Astrocyte of the hippocampus (primary cell): ENCODE measurements around the gene RNH1.

Source experiments
- DNase-seq: peaks from one replicate; pipeline ENCODE4 v3.0.0; 2011; ENCODE audit warnings: low read depth, low spot score

RNH1 gene

DNA sequence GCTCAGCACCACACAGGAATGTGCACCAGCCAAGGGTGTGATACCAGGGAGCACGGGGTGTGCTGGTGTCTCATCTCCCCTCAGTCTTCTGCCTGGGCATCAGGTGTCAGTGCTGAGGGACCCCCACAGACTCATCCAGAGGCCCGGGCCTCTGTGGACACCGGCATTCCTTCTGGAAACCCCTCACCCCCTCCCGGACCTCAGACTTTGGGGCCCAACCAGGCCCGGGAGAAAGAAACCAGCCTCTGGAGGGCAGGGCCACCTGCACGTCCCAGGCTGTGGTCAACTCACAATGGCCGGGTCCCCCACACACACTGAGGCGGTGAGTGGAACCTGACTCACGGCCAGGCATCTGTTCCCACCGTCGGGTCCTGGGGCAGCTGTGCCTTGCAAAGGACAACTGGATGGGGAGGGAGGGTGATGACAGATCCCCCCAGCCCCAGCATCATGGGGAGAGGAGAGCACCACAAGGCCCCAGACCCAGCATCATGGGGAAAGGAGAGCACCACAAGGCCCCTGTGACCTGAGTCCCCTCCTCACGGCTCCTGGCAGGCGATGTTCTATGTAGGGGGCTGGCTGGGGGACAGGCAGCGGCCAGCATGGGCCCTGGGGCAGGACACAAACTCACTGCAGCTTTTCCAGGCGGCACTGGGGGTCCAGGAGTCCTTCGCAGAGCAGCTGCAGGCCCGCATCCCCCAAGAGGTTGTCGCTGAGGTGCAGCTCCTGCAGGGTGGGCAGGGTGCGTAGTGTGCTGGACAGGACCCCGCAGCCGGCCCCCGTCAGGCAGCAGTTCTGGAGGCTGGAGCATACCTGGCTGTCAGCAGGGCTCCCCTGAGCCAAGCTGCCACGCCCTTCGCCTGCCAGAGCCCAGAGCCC lies 7.6 kb downstream of the RNH1 start:
- DNase-seq, result no peak

- no peak for DNase-seq
These were observed 8.5 kb downstream of the RNH1 start for GRCh38 chr11:498297-499181.

DNA sequence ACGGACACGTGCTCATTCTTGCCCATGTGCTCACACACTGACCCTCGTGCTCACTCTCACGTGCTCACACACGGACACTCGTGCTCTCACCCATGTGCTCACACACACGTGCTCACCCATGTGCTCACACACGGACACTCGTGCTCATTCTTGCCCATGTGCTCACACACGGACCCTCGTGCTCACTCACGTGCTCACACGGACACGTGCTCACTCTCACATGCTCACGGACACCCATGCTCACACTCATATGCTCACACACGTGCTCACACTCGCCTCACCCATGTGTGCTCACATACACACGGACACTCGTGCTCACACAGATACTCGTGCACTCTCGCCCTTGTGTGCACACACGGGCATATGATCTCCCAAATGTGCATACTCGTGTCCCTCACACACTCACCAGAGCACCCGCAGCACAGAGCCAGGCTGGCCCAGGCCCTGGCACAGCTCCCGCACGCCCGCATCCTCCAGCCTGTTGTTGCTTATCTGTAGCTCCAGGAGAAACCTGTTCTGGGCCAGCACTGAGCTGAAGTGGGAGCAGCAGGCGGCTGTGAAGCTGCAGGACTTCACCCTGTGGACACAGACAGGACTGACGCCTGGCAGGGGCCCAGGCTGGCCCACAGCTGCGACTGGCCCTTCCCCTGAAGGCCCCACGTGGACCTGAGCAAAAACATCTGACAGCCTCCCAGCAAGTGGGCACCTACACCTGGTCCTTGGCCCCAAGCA lies 9.3 kb downstream of the RNH1 start:
- no peak for DNase-seq

GRCh38 chr11:496834-497564 lies 10.0 kb downstream of the RNH1 start:
- no peak for DNase-seq

GRCh38 chr11:495537-495931 lies 11.5 kb downstream of the RNH1 start:
- DNase-seq, result no peak

DNA sequence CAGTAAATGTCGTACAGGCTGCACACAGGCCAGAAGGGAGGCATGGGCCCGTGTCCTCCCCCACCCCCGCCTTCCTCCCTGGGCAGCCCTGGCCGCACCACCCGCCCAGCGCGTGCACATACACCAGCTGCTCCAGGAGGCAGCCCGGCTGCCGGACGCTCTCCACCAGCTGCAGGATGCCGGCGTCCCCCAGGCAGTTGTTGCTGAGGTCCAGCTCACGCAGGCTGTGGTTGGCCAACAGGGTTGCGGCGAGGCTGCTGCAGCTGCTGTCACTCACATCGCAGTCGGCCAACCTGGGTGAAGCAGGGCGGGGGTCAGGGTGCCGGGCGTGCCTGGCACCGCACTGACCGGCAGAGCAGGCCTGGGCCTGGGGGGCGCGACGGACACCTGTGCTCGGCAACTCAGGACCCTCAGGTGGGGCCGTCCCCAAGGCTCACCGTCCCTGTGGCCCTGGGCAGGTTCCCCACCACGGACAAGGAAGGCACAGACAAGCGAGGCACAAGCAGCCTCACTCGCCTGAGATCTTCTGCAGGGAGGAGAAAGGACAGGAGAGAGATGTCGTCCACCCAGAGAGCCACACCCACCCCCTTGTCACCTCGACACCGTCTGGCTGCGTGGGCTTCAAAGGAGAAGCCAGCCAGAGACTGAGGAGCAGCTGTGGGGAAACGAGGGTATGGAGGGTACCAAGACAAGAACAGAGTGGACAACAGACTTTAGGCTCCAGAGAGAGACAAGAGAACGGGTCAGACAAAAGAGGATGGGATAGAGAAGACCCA lies 12.1 kb downstream of the RNH1 start:
- no peak for DNase-seq

GRCh38 chr11:492427-493226 lies 14.4 kb downstream of the RNH1 start:
- DNase-seq, result no peak

- no peak for DNase-seq
These were observed 15.7 kb downstream of the RNH1 start for GRCh38 chr11:491358-491757.

- no peak for DNase-seq
These were observed 16.1 kb downstream of the RNH1 start for GRCh38 chr11:490930-491260.

DNA sequence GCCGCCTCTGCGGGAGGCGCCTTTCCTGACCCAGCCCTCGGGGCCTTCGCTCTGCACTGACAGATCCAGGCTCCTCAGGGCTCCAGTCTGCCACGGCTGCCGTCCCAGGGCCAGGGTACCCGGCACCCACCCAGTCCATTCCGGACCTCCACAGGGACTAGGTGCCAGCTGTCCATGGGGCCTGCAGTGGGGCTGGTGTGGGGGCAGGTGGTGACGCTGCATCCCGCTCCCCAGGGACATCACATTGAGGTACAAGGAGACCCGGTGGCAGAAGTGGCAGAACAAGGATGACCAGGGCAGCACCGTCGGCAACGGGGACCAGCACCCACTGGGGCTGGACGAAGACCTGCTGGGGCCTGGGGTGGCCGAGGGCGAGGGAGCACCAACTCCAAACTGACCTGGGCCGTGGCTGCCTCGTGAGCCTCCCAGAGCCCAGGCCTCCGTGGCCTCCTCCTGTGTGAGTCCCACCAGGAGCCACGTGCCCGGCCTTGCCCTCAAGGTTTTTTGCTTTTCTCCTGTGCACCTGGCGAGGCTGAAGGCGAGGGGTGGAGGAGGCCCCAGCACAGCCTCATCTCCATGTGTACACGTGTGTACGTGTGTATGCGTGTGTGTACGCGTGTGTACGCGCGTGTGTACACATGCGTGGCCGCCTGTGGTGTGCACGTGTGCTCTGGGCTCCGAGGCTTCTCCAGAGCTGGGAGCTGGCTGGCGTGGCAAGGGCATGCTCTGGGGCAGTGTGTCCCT lies 16.7 kb downstream of the RNH1 start:
- DNase-seq, result no peak

DNA sequence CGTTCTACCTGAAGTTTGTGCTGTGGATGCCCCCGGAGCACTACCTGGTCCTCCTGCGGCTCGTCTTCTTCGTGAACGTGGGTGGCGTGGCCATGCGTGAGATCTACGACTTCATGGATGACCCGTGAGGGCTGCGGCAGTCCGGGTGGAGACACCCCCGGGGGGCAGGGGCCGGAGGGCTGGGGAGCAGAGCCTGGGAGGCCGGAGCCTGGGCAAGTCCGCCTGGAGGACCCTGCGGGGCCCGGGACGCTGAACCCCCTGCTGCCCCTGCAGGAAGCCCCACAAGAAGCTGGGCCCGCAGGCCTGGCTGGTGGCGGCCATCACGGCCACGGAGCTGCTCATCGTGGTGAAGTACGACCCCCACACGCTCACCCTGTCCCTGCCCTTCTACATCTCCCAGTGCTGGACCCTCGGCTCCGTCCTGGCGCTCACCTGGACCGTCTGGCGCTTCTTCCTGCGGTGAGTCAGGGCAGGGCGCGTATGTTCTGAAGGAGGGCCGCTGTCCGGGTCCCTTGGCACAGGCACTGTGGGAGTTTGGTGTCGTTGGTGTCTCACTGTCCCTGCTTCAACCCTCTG lies 17.3 kb downstream of the RNH1 start:
- DNase-seq, result no peak

GRCh38 chr11:488992-489391 lies 18.1 kb downstream of the RNH1 start:
- no peak for DNase-seq

GRCh38 chr11:488579-488978 lies 18.5 kb downstream of the RNH1 start:
- no peak for DNase-seq

DNA sequence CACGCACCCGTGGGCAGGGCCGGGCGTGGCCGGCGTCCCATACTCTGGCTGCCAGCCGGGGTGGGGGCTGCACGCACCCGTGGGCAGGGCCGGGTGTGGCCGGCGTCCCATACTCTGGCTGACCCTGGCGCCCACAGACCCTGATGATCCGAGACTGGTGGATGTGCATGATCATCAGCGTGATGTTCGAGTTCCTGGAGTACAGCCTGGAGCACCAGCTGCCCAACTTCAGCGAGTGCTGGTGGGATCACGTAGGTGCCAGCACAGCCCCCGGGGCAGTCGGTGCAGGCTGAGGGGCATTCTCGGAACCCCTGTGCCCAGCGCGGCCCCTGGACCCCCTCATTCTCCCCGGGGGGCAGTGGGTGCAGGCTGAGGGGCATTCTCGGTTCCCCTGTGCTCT lies 19.0 kb downstream of the RNH1 start:
- DNase-seq, result no peak

GRCh38 chr11:487571-488021 lies 19.4 kb downstream of the RNH1 start:
- no peak for DNase-seq

DNA sequence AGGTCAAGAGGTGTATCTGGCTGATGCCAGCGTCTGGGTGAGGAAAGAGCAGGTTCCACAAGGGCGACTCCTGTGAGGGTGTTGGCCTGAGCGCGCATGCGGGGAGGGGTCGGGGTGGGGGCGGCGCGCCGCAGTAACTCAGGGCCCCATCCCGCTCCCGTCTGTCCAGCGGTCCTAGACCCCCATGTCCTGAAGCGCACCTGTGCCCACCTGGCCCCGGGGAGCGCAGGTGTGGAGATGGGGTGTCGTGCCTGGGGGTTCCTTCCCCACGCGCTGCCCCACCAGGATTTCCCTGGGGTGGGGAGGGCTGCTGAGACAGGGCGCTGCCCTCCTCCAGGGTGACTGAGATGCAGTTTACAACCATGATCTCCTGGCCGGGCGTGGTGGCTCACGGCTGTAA lies 20.9 kb downstream of the RNH1 start:
- no peak for DNase-seq

GRCh38 chr11:484616-485015 lies 22.4 kb downstream of the RNH1 start:
- no peak for DNase-seq

GRCh38 chr11:479311-479710 lies 27.7 kb downstream of the RNH1 start:
- DNase-seq, result no peak
